ENCODE results near the gene TMEM212. TPM values are rescaled to one million over a fixed set of nuclear protein-coding genes. Genes with fewer than 3 reads are reported as not detected.

Gene TMEM212
- total RNA-seq, 2 donors from 2014 or later: not detected

- Histone ChIP-seq H3K4me3 (ENCODE audit: low read length) (no peak overlapping the region), H3K4me1 (ENCODE audit: control insufficient read depth, insufficient read depth, low read length) (no peaks in the 10 kb centered on the region), H3K9me3 (ENCODE audit: control insufficient read depth, low read length) (no peaks in the 10 kb centered on the region), H3K36me3 (ENCODE audit: control insufficient read depth, insufficient read depth, low read length) (no peaks in the 10 kb centered on the region), H3K9ac (ENCODE audit: extremely low read depth, low read length, poor library complexity, severe bottlenecking) (no peak overlapping the region), H3K27ac (ENCODE audit: low read depth, low read length) (no peak overlapping the region), H3K27me3 (ENCODE audit: control insufficient read depth, insufficient read depth, low read length, poor library complexity, severe bottlenecking) (peaks cover 43% of the 10 kb centered on the region)
- Mint-ChIP-seq H3K36me3 (ENCODE audit: low read depth) (no peaks in the 10 kb centered on the region), H3K27ac (no peak overlapping the region), H3K4me1 (peaks cover 29% of the 10 kb centered on the region), H3K9me3 (no peaks in the 10 kb centered on the region), H3K4me3 (no peak overlapping the region), H3K27me3 (ENCODE audit: insufficient read depth) (peaks cover 64% of the 10 kb centered on the region)
- WGBS, 2 experiments (ENCODE audit: insufficient coverage in 1 of 2, insufficient read length in 1 of 2): 92 to 100% methylated on average over 3 of the region's 3 CpGs
- no peak for DNase-seq
- no peak for TF ChIP-seq CTCF (conservative IDR thresholded peaks at IDR 0.05)
These were observed 38.1 kb downstream of the TMEM212 start for GRCh38 chr3:171881251-171881650.

GRCh38 chr3:171883257-171883892, 40.2 kb downstream of the TMEM212 start:
- peaks cover 64% of the 10 kb centered on the region for H3K27me3 Mint-ChIP-seq (ENCODE audit: insufficient read depth)
- Histone ChIP-seq H3K9ac (ENCODE audit: extremely low read depth, low read length, poor library complexity, severe bottlenecking) (no peak overlapping the region), H3K27ac (ENCODE audit: low read depth, low read length) (no peak overlapping the region), H3K36me3 (ENCODE audit: control insufficient read depth, insufficient read depth, low read length) (no peaks in the 10 kb centered on the region), H3K27me3 (ENCODE audit: control insufficient read depth, insufficient read depth, low read length, poor library complexity, severe bottlenecking) (peaks cover 43% of the 10 kb centered on the region), H3K9me3 (ENCODE audit: control insufficient read depth, low read length) (no peaks in the 10 kb centered on the region), H3K4me1 (ENCODE audit: control insufficient read depth, insufficient read depth, low read length) (no peaks in the 10 kb centered on the region), H3K4me3 (ENCODE audit: low read length) (no peak overlapping the region)
- H3K9me3 Mint-ChIP-seq: peaks cover 6% of the 10 kb centered on the region
- H3K4me3 Mint-ChIP-seq: no peak overlapping the region
- H3K4me1 Mint-ChIP-seq: peaks cover 26% of the 10 kb centered on the region
- H3K27ac Mint-ChIP-seq: no peak overlapping the region
- no peaks in the 10 kb centered on the region for H3K36me3 Mint-ChIP-seq (ENCODE audit: low read depth)
- TF ChIP-seq CTCF (conservative IDR thresholded peaks at IDR 0.05): no peak
- DNase-seq: no peak
- WGBS, 2 experiments (ENCODE audit: insufficient coverage in 1 of 2, insufficient read length in 1 of 2): 91% methylated on average over 3 of the region's 3 CpGs; no CpG with 5 or more reads in 1 of the 2 experiments

GRCh38 chr3:171883893-171884279, 40.7 kb downstream of the TMEM212 start:
- 85 to 100% methylated on average over 1 to 6 of the region's 6 CpGs for WGBS, 2 experiments (ENCODE audit: insufficient coverage in 1 of 2, insufficient read length in 1 of 2)
- Mint-ChIP-seq H3K4me3 (no peak overlapping the region), H3K4me1 (peaks cover 22% of the 10 kb centered on the region), H3K27ac (no peak overlapping the region), H3K27me3 (ENCODE audit: insufficient read depth) (peaks cover 63% of the 10 kb centered on the region), H3K9me3 (peaks cover 7% of the 10 kb centered on the region), H3K36me3 (ENCODE audit: low read depth) (no peaks in the 10 kb centered on the region)
- H3K4me3 ChIP-seq (ENCODE audit: low read length): no peak overlapping the region
- no peak overlapping the region for H3K9ac ChIP-seq (ENCODE audit: extremely low read depth, low read length, poor library complexity, severe bottlenecking)
- no peak for DNase-seq
- H3K27me3 ChIP-seq (ENCODE audit: control insufficient read depth, insufficient read depth, low read length, poor library complexity, severe bottlenecking): peaks cover 43% of the 10 kb centered on the region
- TF ChIP-seq CTCF (conservative IDR thresholded peaks at IDR 0.05): no peak
- peaks cover 1% of the 10 kb centered on the region for H3K9me3 ChIP-seq (ENCODE audit: control insufficient read depth, low read length)
- H3K4me1 ChIP-seq (ENCODE audit: control insufficient read depth, insufficient read depth, low read length): no peaks in the 10 kb centered on the region
- H3K36me3 ChIP-seq (ENCODE audit: control insufficient read depth, insufficient read depth, low read length): no peaks in the 10 kb centered on the region
- H3K27ac ChIP-seq (ENCODE audit: low read depth, low read length): no peak overlapping the region

Data from endodermal cell (in vitro differentiated cells).